Neural cell (in vitro differentiated cells): ENCODE data around the gene PSME3IP1.

Experiments used
- EP300 ChIP-seq: fragments of 450-650 bp; conservative IDR thresholded peaks from 2 replicates; pipeline ENCODE4 v1.6.1; 2014; ENCODE audit warnings: antibody characterized with exemption, mild to moderate bottlenecking, moderate library complexity; ENCODE audit not compliant: poor library complexity, severe bottlenecking
- EZH2 ChIP-seq: fragments of 200-600, 300-800 bp; shearing (Covaris generic), sonication (generic); IDR thresholded peaks from 2 replicates; pipeline ENCODE4 v1.6.1; 2014; ENCODE audit warnings: antibody characterized with exemption, low read length, borderline replicate concordance, mild to moderate bottlenecking; ENCODE audit not compliant: insufficient read depth, poor library complexity, severe bottlenecking
- MXI1 ChIP-seq: fragments of 450-650 bp; conservative IDR thresholded peaks from 2 replicates; pipeline ENCODE4 v1.6.1; 2014; ENCODE audit warnings: antibody characterized with exemption, mild to moderate bottlenecking; ENCODE audit not compliant: poor library complexity, severe bottlenecking
- POLR2AphosphoS5 ChIP-seq: IDR thresholded peaks from 2 replicates; pipeline ENCODE4 v1.6.1; 2012
- RAD21 ChIP-seq: fragments of 450-650 bp; conservative IDR thresholded peaks from 2 replicates; pipeline ENCODE4 v1.6.1; 2014; ENCODE audit warnings: antibody characterized with exemption, mild to moderate bottlenecking, moderate library complexity
- SMC3 ChIP-seq: fragments of 450-650 bp; conservative IDR thresholded peaks from 2 replicates; pipeline ENCODE4 v1.6.1; 2014; ENCODE audit warnings: antibody characterized with exemption, mild to moderate bottlenecking, moderate library complexity; ENCODE audit not compliant: poor library complexity
- TF ChIP-seq, protein P1 (sequence below): fragments of 450-650 bp; IDR thresholded peaks from 2 replicates; pipeline ENCODE4 v1.5.1; 2014; ENCODE audit warnings: antibody characterized with exemption, mild to moderate bottlenecking, moderate library complexity; ENCODE audit not compliant: poor library complexity, severe bottlenecking
- TF ChIP-seq, protein P2 (sequence below): IDR thresholded peaks from 2 replicates; pipeline ENCODE4 v1.6.1; 2012; ENCODE audit warnings: borderline replicate concordance

DNA sequence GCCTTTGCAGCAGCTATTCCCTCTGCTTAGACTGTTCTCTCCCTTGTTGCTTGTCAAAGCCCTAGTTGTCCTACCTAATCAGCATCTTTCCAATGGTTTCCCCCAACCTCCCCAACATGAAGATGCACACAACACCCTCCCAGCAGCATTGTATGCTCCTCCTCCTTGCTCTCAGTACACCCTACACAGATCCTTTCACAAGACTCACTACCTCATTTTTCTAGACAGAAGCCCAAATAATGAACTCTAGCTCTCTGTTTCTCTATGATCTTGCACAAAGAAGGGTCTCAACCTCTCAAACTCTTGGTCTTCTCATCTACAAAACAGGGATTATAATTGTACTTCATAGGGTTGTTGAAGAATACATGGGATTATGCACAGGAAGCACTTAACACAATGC, 19.4 kb downstream of the PSME3IP1 start:
- TF ChIP-seq EP300 (no peak), MXI1 (no peak), EZH2 (no peak), POLR2AphosphoS5 (no peak), RAD21 (no peak), SMC3 (no peak)
- TF ChIP-seq, protein P1, sequence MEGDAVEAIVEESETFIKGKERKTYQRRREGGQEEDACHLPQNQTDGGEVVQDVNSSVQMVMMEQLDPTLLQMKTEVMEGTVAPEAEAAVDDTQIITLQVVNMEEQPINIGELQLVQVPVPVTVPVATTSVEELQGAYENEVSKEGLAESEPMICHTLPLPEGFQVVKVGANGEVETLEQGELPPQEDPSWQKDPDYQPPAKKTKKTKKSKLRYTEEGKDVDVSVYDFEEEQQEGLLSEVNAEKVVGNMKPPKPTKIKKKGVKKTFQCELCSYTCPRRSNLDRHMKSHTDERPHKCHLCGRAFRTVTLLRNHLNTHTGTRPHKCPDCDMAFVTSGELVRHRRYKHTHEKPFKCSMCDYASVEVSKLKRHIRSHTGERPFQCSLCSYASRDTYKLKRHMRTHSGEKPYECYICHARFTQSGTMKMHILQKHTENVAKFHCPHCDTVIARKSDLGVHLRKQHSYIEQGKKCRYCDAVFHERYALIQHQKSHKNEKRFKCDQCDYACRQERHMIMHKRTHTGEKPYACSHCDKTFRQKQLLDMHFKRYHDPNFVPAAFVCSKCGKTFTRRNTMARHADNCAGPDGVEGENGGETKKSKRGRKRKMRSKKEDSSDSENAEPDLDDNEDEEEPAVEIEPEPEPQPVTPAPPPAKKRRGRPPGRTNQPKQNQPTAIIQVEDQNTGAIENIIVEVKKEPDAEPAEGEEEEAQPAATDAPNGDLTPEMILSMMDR: no peak
- TF ChIP-seq, protein P2, sequence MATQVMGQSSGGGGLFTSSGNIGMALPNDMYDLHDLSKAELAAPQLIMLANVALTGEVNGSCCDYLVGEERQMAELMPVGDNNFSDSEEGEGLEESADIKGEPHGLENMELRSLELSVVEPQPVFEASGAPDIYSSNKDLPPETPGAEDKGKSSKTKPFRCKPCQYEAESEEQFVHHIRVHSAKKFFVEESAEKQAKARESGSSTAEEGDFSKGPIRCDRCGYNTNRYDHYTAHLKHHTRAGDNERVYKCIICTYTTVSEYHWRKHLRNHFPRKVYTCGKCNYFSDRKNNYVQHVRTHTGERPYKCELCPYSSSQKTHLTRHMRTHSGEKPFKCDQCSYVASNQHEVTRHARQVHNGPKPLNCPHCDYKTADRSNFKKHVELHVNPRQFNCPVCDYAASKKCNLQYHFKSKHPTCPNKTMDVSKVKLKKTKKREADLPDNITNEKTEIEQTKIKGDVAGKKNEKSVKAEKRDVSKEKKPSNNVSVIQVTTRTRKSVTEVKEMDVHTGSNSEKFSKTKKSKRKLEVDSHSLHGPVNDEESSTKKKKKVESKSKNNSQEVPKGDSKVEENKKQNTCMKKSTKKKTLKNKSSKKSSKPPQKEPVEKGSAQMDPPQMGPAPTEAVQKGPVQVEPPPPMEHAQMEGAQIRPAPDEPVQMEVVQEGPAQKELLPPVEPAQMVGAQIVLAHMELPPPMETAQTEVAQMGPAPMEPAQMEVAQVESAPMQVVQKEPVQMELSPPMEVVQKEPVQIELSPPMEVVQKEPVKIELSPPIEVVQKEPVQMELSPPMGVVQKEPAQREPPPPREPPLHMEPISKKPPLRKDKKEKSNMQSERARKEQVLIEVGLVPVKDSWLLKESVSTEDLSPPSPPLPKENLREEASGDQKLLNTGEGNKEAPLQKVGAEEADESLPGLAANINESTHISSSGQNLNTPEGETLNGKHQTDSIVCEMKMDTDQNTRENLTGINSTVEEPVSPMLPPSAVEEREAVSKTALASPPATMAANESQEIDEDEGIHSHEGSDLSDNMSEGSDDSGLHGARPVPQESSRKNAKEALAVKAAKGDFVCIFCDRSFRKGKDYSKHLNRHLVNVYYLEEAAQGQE: no peak
